Measurements from ENCODE around the gene XPOT. TPM values are rescaled to one million over a fixed set of nuclear protein-coding genes. Genes with fewer than 3 reads are reported as not detected.

The XPOT gene
- total RNA-seq, 1 donor from 2014 or later = 96.1 TPM

DNA sequence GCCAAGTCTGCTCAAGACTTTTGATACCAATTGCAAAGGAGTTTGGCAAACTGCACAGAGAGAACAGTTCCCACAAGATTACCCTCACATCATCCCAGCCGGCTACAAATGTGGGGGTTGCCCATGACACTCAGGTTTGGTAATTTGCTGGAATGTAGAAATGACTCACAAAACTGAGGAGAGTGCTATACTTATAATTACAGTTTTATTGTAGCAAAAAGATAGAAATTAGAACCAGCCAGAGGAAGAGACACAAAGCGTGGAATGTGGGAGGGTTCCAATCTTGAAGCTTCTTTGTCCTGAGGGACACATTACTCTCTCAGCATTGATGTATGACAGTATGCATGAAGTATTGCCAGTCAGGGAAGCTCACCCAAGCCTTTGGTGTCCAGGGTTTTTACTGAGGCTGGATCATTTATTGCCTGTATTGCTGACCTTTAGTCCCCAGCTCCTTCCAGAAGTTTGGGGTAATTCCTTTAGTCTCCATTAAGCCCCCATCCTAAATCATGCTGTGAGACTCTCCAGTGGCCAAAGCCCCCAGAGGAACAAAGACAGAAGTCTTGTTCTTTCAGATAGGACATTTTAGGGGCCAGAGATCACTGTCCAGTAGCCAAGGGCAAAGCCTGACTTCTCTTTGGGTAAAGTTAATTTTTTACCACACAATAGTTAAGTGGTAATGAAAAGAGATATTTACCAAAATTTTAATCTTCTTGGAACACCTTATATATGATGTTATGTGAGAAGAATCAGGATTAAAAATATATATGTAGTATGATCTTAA, 57.6 kb downstream of the XPOT start:
- DNase-seq (ENCODE audit: low spot score) = no peak

DNA sequence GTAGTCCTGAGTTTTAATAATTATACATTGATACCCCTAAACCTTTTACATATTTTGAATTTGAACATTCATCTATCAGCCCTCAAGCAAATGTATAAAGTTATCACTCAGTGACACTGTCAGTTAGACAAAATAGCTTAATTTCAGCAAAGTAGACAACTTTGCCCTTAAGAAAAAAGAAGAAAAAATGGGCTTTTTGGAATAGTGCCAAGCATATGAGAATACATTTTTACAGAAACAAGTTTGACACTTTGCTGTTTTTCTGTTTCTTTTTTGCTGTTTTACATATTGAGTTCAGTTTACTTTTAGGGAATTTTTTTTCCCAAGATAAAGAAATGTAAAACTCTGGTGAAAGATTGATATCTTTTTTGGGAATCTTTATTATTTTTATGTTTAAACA, 62.0 kb downstream of the XPOT start:
- DNase-seq (ENCODE audit: low spot score) = no peak

DNA sequence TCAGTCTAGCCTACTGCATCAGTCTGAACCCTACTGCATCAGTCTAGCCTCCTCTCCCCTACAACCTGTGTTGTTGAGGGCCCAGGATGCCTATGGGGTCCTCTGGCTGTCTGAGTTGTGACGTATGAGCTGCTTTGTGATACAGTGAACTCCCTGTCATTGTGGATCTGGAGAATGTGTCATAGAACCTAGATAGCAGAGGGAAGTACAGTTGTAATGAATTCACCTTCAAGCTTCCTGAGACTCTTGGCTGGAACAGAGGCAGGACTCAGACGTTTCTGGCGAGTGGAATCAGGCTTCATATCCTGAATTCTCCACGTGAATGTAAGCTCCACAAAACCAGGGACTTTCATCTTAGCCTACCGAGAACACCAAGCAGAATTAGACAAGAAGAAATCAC, 64.8 kb downstream of the XPOT start:
- no peak for DNase-seq (ENCODE audit: low spot score)

- DNase-seq (ENCODE audit: low spot score) = no peak
Observed at GRCh38 chr12:64469455-64470142, 65.4 kb downstream of the XPOT start.

GRCh38 chr12:64470495-64470894, 66.3 kb downstream of the XPOT start:
- no peak for DNase-seq (ENCODE audit: low spot score)

DNA sequence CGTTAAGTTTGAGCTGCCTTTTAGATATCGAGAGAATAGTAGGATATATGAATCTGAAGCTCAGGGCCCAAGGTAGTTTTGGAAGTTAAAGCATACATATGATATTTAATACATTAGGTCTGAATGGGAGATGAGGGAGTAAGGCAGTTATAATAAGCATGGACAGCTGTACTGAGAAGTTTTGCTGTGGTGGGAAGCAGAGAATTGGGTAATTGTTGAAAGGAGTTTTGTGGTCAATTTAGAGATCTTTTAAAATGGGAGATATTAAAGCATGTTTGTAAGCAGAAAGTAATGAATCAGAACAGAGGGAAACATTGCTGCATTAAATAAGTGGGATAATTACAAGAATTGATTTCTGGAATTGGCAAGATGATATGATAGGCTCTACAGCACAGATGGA, 69.0 kb downstream of the XPOT start:
- DNase-seq (ENCODE audit: low spot score) = no peak

DNA sequence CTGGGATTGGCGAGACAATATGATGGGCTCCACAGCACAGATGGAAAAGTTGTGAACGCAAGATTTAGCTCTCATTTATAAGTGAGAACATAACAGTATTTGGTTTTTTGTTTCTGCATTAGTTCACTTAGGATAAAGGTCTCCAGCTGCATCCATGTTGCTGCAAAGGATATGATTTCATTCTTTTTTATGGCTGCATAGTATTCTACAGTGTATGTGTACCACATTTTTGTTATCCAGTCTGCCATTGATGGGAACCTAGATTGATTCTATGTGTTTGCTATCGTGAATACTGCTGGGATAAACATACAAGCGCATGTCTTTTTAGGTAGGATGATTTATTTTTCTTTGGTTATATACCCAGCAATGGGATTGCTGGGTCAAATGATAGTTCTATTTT, 71.3 kb downstream of the XPOT start:
- DNase-seq (ENCODE audit: low spot score) = no peak

GRCh38 chr12:64476844-64477243, 72.7 kb downstream of the XPOT start:
- no peak for DNase-seq (ENCODE audit: low spot score)

DNA sequence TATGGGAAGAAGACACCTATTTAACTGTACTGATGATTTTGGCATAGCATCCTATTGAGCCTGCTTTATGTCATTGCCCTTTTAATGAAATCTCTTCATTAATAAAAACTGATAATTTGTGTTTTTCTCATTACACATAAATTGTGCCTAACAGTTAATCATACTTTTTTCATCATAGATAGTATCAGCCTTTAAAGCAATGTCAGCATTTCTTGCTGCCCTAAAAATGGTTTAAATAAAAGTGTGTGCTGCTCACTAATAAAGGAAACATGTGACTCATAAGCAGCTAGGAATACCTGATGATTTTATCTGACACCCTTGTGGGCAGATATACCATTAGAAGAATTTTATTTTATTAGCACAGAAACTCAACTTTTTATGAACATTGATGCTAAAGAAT, 74.5 kb downstream of the XPOT start:
- DNase-seq (ENCODE audit: low spot score) = no peak

DNA sequence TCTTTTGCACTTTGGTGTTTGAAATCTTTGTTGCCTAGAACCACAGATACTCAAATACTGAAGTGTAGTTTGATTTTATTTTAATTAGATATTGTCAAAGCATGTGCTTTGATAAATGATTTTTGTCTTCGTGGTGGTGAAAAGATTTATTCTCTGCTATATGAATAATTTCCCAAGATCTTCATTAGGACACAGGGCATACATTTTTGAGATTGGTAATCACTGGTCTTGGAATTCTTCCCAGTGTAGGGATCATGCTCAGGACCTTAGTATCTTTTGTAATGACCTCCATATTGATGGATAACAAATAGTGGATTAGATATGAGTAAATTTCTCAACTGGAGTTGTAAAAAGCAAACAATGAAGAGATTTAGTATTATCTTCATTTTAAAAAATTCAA, 76.0 kb downstream of the XPOT start:
- no peak for DNase-seq (ENCODE audit: low spot score)

DNA sequence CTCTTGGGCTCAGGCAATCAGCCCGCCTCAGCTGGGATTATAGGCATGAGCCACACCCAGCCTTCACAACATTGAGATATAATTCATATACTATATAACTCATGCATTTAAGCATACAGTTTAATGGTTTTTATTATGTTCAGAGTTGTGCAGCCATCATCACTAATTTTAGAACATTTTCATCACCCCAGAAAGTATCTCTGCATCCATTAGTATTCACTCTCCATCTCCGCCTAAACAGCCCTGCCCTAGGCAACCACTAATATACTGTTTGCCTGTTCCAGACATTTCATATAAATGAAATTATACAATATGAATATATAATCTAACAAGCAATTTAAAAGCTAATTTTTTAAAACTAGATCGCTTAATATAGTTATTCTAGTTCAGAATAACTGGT, 82.5 kb downstream of the XPOT start:
- DNase-seq (ENCODE audit: low spot score) = no peak

DNA sequence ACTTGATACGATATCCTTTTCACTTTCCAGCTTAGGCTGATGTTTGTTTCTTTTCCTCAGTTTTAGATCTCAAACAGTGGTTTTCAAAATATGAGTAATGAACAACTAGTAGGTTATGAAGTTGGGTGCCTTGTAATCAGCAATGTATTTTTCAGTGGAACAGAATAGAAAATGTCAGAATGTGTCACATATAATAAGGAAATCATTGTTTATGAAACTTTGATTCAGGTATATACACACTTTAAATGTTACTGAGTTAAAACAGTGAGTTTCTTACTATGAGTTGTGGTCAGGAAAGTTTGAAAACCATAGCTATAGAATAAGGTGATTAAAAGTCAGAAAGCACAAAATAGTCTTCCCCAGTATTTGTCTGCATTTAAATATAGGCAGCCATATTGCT, 87.5 kb downstream of the XPOT start:
- DNase-seq (ENCODE audit: low spot score) = no peak

- no peak for DNase-seq (ENCODE audit: low spot score)
Observed at GRCh38 chr12:64493513-64493912, 89.3 kb downstream of the XPOT start.

- DNase-seq (ENCODE audit: low spot score) = no peak
Observed at GRCh38 chr12:64494998-64495729, 91.0 kb downstream of the XPOT start.

GRCh38 chr12:64496839-64497400, 92.7 kb downstream of the XPOT start:
- DNase-seq (ENCODE audit: low spot score) = no peak

- no peak for DNase-seq (ENCODE audit: low spot score)
Observed at GRCh38 chr12:64497484-64497883, 93.3 kb downstream of the XPOT start.

GRCh38 chr12:64497903-64498302, 93.7 kb downstream of the XPOT start:
- no peak for DNase-seq (ENCODE audit: low spot score)

DNA sequence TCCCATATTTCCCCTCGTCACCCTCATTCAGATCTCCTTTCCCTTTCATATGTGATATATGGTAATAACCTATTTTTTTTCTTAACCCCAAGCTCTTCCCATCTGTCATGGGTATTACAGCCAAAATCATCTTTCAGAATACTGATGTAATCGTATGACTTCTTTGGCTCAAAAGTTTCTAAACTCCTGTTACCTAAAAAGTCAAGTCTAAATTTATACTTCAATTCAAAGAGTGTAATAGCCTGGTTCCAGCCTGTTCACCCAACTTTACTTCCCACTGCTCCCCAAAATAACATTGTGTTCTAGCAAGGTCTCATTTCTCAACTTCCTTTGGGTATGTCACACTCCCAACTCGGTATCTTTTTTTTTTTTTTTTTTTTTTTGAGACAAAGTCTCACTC, 96.2 kb downstream of the XPOT start:
- DNase-seq (ENCODE audit: low spot score) = no peak
